NCI-H2227 (cell line): ENCODE data around the gene FAM3A.

Experiments
- DNase-seq: peaks from one replicate; lab custom pipeline; 2025; ENCODE audit not compliant: unreplicated experiment; lab: John Stamatoyannopoulos, UW

FAM3A gene

DNA sequence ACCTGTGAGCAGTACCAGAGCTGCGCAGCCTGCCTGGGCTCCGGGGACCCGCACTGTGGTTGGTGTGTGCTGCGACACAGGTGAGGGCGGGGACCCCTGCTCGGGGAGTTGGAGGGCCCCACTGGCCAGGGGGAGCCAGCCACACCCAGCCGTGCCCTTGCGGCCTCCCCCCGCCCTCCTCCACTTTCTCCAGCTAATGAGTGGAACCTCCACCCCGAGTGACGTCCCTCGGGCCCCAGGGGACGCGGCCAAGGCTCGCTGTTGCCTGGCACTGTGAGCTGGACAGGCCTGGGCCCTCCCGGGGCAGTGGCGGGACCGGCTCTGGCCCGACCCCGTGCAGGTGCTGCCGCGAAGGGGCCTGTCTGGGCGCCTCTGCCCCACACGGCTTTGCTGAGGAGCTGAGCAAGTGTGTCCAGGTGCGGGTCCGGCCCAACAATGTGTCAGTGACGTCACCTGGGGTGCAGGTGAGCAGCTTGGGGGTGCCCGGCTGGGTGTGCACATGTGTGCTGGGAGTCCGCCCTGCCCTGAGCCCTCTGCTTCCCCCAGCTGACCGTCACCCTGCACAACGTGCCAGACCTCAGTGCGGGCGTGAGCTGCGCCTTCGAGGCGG is 52.3 kb downstream of the FAM3A start:
- DNase-seq, result no peak

DNA sequence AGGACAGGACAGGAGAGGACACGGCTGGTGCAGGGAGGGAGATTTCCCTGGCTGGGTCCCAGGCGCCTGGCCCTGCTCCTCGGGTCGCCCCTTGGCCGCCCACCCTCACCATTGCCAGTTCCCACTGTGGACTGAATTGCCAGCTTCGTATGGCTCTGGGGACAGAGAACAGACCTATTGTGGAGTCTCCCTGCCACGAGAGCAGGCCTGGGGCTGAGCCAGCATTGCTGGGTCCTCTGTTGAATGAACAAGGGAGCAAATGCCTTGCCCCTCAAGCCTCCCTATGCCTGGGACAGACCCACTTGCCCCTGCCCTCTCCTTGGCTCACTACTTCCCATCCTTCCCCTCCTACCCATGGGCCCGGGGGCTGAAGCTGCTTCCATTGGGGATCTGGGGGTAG is 53.6 kb downstream of the FAM3A start:
- no peak for DNase-seq

DNA sequence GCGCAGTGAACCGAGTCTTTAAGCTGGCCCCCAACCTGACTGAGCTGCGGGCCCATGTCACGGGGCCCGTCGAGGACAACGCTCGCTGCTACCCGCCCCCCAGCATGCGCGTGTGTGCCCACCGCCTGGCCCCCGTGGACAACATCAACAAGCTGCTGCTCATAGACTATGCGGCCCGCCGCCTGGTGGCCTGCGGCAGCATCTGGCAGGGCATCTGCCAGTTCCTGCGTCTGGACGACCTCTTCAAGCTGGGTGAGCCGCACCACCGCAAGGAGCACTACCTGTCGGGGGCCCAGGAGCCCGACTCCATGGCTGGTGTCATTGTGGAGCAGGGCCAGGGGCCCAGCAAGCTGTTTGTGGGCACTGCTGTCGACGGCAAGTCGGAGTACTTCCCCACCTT is 55.7 kb downstream of the FAM3A start:
- DNase-seq, result peak; percentile 12

DNA sequence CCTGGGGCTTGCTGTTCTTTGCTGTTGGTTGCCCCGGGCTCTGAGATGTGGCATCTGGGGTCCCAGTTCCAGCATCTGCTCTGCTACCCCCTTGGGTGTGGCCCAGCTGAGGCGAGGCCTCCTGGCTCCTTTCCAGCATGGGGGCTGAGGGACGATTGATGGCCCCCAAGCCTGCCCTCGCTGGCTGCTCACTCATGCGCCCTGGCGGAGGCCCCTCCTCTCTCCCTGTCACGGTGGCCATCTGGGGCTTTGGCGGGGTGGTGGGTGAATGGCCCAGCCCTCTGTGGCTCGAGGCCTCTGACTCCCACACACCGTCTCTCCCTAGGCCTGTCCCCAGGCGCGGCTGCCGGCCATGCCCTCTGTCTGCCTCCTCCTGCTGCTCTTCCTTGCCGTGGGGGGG is 56.2 kb downstream of the FAM3A start:
- DNase-seq, result no peak

DNA sequence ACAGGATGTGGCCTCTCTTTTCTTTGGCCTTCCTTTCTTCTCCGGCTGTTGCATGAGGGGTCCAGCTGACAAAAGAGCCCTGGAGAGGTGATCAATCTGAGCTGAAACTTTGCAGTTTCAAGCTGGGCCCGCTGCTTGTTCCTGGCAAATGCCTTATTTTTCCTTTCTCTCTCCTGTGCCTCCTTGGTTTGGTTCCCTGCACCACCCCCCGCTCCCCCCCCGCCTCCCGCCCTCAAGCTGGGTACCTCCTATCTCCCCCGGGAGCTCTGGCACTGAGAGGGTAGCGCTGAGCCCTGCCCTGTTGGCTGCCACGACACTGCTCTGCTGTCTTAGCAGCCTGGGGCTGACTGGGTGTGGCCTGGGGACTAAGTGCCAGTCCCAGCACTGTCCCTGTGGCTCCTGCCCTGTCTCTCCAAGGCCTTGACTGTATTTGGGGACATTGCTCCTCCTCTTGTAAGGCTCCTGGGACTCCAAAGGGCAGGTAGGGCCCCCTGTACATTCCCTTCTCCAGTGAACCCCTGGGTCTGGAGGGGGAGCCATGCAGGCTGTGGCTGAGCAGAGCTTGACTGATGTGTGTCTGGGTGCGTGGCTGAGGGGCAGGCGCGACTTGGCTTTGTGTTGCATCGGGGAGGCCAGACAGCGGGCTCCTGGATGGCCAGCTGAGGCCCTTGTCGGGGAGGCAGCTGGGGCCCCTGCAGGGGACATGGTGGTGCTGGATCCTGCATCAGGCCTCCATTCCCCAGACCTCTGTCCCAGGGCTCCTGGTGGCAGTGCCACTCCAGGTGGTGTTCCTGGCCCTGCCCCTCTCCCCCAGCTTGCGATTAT is 56.9 kb downstream of the FAM3A start:
- peak; percentile 25 for DNase-seq

DNA sequence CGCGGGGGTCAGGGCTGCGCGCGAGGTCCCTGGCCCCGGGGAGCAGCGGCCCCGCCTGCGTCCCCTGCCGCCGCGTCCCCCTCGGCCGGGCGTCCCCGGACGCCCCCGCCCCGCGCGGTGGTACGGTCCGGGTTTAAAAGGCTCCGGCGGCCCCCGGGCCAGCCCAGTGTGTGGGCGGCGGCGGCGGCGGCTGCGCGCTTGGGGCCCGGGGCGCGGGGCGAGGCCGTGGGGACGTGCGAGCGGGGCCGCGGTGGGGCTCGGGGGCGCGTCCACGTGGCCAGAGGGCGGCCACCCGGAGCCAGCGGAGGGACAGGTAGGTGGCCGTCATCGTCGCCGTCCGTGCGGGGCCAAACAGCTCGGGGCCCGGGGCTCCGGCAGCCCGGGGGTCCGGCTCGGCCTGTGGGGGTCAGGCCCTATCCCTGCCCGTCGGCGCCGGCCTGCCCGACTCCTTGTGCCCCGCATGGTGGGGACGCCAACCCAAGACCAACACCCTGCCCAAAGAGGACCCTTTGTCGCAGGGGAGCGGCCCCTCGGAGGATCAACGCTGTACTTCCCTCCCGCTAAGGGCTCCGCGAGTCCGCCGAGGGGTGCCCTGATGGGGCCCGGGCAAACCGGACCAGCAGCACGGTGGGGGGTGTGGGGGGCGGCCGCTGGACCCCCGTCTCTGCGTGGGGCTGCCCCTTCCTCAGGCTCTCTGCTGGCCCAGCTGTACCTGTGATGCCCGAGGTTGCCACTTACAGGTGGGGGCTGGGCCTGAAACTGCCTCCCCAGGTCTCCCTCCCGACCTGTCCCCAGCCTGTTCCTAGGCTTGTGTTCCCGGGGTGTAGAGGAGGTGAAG is 57.7 kb downstream of the FAM3A start, which contains the start of gene PLXNA3:
Gene PLXNA3 (plus strand): TSS at position 166 of the 838 bp plus-strand sequence. CDS start 1,903 bp downstream, outside the sequence.
- DNase-seq, result peak; percentile 73

DNA sequence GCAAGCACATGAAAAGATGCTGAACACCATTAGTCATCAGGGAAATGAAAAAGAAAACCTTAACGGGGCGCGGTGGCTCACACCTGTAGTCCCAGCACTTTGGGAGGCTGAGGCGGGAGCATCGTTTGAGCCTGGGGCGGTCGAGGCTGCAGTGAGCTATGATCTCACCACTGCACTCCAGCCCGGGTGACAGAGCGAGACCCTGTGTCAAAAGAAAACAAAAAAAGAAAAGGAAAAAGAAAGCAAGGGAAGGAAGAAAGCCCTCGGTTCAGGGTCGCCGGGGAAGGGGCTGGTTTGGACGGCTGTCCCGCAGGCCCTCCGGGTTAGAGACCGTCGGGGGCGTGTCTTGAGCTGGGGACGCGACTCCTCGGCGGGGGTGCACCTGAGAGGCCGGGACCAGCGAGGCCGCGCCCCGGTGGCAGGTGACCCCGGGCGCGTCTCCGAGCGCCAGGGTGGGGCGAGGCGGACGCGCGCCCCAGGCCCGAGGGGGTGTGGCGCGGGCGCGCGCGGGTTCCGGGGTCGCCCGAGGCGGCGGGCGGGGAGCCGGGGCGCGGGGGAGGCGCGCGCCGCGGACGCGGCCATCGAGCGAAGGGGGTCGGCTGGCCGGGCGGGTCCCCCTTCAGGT is 58.4 kb downstream of the FAM3A start:
- peak; percentile 74 for DNase-seq
